Measurements from ENCODE around the gene SGMS1. TPM values are rescaled to one million over a fixed set of nuclear protein-coding genes. Genes with fewer than 3 reads are reported as not detected.

SGMS1 gene
- total RNA-seq, 2 experiments from 2014 or later: 17.1 to 19.3 TPM

- Mint-ChIP-seq H3K4me3 (no peak overlapping the region), H3K9me3 (no peaks in the 10 kb centered on the region), H3K4me1 (peaks cover 8% of the 10 kb centered on the region), H3K27ac (no peak overlapping the region), H3K27me3 (no peaks in the 10 kb centered on the region), H3K36me3 (ENCODE audit: low read depth) (peaks cover 9% of the 10 kb centered on the region)
- ChIA-PET CTCF (interaction anchor here (1.7 kb wide), 1 partner anchor 10 kb away, joined by 5 read pairs; no protein-coding TSS in a partner anchor), POLR2A (no interaction called here)
- DNase-seq: no peak
These were observed 100.8 kb downstream of the SGMS1 start for GRCh38 chr10:50522908-50523307.

DNA sequence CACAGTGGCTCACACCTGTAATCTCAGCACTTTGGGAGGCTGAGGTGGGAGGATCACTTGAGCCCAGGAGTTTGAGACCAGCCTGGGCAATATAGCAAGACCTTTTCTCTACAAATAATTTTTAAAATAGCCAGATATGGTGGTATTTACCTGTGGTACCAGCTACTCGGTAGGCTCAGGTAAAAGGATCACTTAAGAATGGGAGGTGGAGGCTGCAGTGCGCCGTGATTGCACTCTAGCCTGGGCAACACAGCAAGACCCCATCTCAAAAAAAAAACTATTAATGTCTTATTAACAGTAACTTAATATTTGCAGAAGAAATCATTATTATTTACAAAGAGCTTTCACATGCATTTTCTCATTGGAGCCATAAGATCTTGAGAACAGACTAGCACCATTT, 103.6 kb downstream of the SGMS1 start:
- no peak for DNase-seq
- H3K27me3 Mint-ChIP-seq: no peaks in the 10 kb centered on the region
- H3K36me3 Mint-ChIP-seq (ENCODE audit: low read depth): peaks cover 7% of the 10 kb centered on the region
- H3K9me3 Mint-ChIP-seq: no peaks in the 10 kb centered on the region
- ChIA-PET CTCF (no interaction called here), POLR2A (no interaction called here)
- H3K4me1 Mint-ChIP-seq: peaks cover 5% of the 10 kb centered on the region
- no peak overlapping the region for H3K4me3 Mint-ChIP-seq
- no peak overlapping the region for H3K27ac Mint-ChIP-seq

DNA sequence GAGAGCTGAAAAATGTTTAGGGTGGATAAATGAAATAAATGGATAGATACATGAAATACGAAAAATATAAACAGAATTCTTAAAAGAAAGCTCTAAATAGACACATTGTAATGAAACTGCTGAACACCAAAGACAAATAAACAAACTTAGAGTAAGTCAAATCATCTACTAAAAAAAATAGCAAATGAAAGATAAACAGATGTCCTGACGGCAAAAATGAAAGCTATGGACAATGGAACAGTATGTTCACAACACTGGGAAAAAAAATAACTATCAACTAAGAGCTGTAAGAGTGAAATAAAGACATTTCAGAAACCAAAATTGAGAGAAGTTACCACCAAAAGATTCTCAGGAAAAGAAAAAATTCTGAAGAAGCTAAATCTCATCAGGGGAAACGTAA, 106.1 kb downstream of the SGMS1 start:
- Mint-ChIP-seq H3K4me3 (no peak overlapping the region), H3K9me3 (no peaks in the 10 kb centered on the region), H3K27me3 (no peaks in the 10 kb centered on the region), H3K4me1 (peaks cover 12% of the 10 kb centered on the region), H3K36me3 (ENCODE audit: low read depth) (peaks cover 7% of the 10 kb centered on the region), H3K27ac (no peak overlapping the region)
- CTCF ChIA-PET: interaction anchor here (0.7 kb wide), 1 partner anchor 14 kb away, joined by 3 read pairs; no protein-coding TSS in a partner anchor
- no peak for DNase-seq
- POLR2A ChIA-PET: no interaction called here

GRCh38 chr10:50516171-50516570, 107.6 kb downstream of the SGMS1 start:
- Mint-ChIP-seq H3K27me3 (no peaks in the 10 kb centered on the region), H3K9me3 (no peaks in the 10 kb centered on the region), H3K4me1 (peaks cover 27% of the 10 kb centered on the region), H3K4me3 (no peak overlapping the region), H3K27ac (no peak overlapping the region), H3K36me3 (ENCODE audit: low read depth) (peaks cover 7% of the 10 kb centered on the region)
- CTCF ChIA-PET: interaction anchor here (0.5 to 1.0 kb wide), 2 partner anchors 12 to 244 kb away, joined by 3 read pairs; no protein-coding TSS in a partner anchor
- no peak for DNase-seq
- POLR2A ChIA-PET: no interaction called here

GRCh38 chr10:50515420-50515819, 108.3 kb downstream of the SGMS1 start:
- POLR2A ChIA-PET: no interaction called here

GRCh38 chr10:50514995-50515394, 108.8 kb downstream of the SGMS1 start:
- Mint-ChIP-seq H3K27me3 (no peaks in the 10 kb centered on the region), H3K4me1 (peaks cover 36% of the 10 kb centered on the region), H3K36me3 (ENCODE audit: low read depth) (peaks cover 7% of the 10 kb centered on the region), H3K4me3 (no peak overlapping the region), H3K9me3 (no peaks in the 10 kb centered on the region), H3K27ac (no peak overlapping the region)
- POLR2A ChIA-PET: no interaction called here
- no peak for DNase-seq
- CTCF ChIA-PET: interaction anchor here (1.0 kb wide), 1 partner anchor 10 kb away, joined by 3 read pairs; no protein-coding TSS in a partner anchor

More at GRCh38 chr10:50515420-50515819, 108.3 kb downstream of the SGMS1 start:
- no peak for DNase-seq
- Mint-ChIP-seq H3K36me3 (ENCODE audit: low read depth) (peaks cover 7% of the 10 kb centered on the region), H3K27me3 (no peaks in the 10 kb centered on the region), H3K4me1 (peaks cover 34% of the 10 kb centered on the region), H3K9me3 (no peaks in the 10 kb centered on the region), H3K4me3 (no peak overlapping the region), H3K27ac (no peak overlapping the region)
- CTCF ChIA-PET: interaction anchor here (1.0 kb wide), 1 partner anchor 11 kb away, joined by 3 read pairs; no protein-coding TSS in a partner anchor

DNA sequence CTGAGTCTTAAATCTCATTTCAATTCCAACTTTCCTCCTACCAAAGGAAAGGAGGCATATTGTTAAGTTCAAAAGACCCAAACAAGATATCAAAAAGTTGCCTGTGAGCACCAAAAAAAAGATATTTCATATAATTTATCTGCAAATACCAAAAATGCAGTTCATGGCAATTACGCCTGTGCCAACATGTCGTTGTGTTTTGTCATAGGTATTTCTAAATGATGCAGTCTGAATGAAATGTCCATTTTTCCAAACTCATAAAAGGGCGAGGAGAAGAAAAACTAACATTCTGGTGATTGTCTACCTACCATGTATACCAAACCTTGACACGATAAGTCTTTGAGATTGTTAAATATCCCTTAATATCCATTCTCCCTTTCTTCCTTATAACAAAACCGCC, 109.8 kb downstream of the SGMS1 start:
- H3K27me3 Mint-ChIP-seq: no peaks in the 10 kb centered on the region
- CTCF ChIA-PET: interaction anchor here (1.0 to 1.8 kb wide), 4 partner anchors 10 to 24 kb away, joined by 5 to 7 read pairs (median 6); no protein-coding TSS in a partner anchor
- H3K9me3 Mint-ChIP-seq: no peaks in the 10 kb centered on the region
- DNase-seq: no peak
- POLR2A ChIA-PET: no interaction called here
- H3K4me1 Mint-ChIP-seq: peaks cover 44% of the 10 kb centered on the region
- H3K36me3 Mint-ChIP-seq (ENCODE audit: low read depth): peaks cover 11% of the 10 kb centered on the region
- H3K27ac Mint-ChIP-seq: no peak overlapping the region
- no peak overlapping the region for H3K4me3 Mint-ChIP-seq

GRCh38 chr10:50512743-50513416, 110.9 kb downstream of the SGMS1 start:
- Mint-ChIP-seq H3K4me3 (peak overlapping the region; percentile 23), H3K27me3 (no peaks in the 10 kb centered on the region), H3K4me1 (peaks cover 53% of the 10 kb centered on the region)

DNA sequence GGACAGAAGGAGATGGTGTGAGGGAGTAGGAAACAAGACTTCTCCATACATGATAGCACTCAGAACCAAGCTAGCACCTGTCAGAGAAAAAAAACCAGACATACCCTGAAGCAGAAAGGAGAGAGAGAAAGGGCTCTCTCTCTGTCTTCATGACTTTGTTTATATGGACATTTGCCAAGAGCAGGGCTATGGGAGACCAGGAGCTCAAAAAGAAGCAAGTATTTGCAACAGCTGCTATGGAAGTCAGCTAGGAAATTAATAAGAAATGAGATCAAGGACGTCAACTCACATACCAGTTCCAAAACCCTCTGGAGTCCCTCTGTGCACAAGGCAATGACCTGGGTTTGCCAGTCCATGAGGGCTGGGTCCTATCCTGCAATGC, 111.6 kb downstream of the SGMS1 start:
- Mint-ChIP-seq H3K4me1 (peaks cover 57% of the 10 kb centered on the region), H3K4me3 (no peak overlapping the region), H3K9me3 (no peaks in the 10 kb centered on the region), H3K27ac (peak overlapping the region; percentile 27), H3K27me3 (no peaks in the 10 kb centered on the region), H3K36me3 (ENCODE audit: low read depth) (peaks cover 8% of the 10 kb centered on the region)
- ChIA-PET CTCF (interaction anchor here (0.5 to 1.8 kb wide), 7 partner anchors 10 to 110 kb away, joined by 3 to 7 read pairs (median 5); no protein-coding TSS in a partner anchor), POLR2A (no interaction called here)
- DNase-seq: no peak

More at GRCh38 chr10:50512743-50513416, 110.9 kb downstream of the SGMS1 start:
- peaks cover 11% of the 10 kb centered on the region for H3K36me3 Mint-ChIP-seq (ENCODE audit: low read depth)
- ChIA-PET CTCF (interaction anchor here (0.5 to 1.8 kb wide), 13 partner anchors 9 to 109 kb away, joined by 3 to 7 read pairs (median 4); no protein-coding TSS in a partner anchor), POLR2A (no interaction called here)
- DNase-seq: peak; percentile 54
- H3K27ac Mint-ChIP-seq: peak overlapping the region; percentile 81
- H3K9me3 Mint-ChIP-seq: no peaks in the 10 kb centered on the region

GRCh38 chr10:50511492-50512213, 112.1 kb downstream of the SGMS1 start:
- H3K4me1 Mint-ChIP-seq: peaks cover 57% of the 10 kb centered on the region
- H3K9me3 Mint-ChIP-seq: no peaks in the 10 kb centered on the region
- DNase-seq: no peak
- H3K27ac Mint-ChIP-seq: peak overlapping the region; percentile 4
- ChIA-PET CTCF (interaction anchor here (1.1 to 1.8 kb wide), 4 partner anchors 10 to 111 kb away, joined by 3 to 5 read pairs (median 4); no protein-coding TSS in a partner anchor), POLR2A (no interaction called here)
- H3K27me3 Mint-ChIP-seq: no peaks in the 10 kb centered on the region
- no peak overlapping the region for H3K4me3 Mint-ChIP-seq
- peaks cover 8% of the 10 kb centered on the region for H3K36me3 Mint-ChIP-seq (ENCODE audit: low read depth)

DNA sequence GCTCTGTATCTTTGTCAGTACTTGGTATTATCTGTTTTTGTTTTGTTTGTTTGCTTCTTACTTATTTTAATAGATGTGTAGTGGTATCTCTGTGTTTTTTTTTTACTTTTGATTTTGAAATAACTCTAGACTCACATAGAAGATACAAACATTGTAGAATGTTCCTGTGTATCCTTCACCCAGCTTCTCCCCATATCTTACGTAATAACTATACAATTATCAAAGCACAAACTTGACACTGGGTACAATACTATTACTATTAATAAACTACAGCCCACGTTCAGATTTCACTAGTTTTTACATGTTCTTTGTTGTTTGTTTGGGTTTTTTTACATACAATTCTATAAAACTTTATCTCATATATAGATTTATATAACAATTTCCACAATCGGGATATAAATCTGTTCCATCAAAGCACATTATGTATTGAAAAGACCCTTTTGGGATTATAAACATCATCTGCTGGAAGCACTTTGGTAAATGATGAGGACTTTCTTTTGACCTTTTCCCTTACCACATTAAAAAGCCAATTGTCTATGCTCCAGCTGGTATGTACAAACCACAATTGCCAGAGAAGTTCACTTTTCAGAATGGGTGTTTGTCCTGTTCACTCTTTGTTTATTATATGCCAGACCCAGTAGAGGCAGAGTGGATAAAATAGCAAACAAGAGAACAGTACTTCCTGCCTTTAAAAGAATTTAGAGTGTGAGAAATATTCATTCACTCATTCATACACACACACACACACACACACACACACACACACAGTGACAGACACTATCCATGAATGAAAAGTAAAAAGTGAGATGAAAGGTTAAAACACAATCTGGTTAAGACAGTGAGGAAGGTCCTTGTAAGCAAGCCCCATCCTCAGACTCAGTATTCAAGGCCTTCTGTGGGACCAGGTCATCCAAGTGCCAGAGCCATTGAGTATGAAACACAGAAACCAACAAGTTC, 113.0 kb downstream of the SGMS1 start:
- H3K9me3 Mint-ChIP-seq: no peaks in the 10 kb centered on the region
- ChIA-PET CTCF (interaction anchor here (1.3 kb wide), 1 partner anchor 34 kb away, joined by 4 read pairs; no protein-coding TSS in a partner anchor), POLR2A (no interaction called here)
- peaks cover 59% of the 10 kb centered on the region for H3K4me1 Mint-ChIP-seq
- H3K4me3 Mint-ChIP-seq: no peak overlapping the region
- peaks cover 8% of the 10 kb centered on the region for H3K36me3 Mint-ChIP-seq (ENCODE audit: low read depth)
- H3K27ac Mint-ChIP-seq: no peak overlapping the region
- no peak for DNase-seq
- no peaks in the 10 kb centered on the region for H3K27me3 Mint-ChIP-seq

GRCh38 chr10:50508315-50509051, 115.3 kb downstream of the SGMS1 start:
- DNase-seq: peak; percentile 35
- POLR2A ChIA-PET: no interaction called here

More at GRCh38 chr10:50508315-50509051, 115.3 kb downstream of the SGMS1 start:
- Mint-ChIP-seq H3K27ac (no peak overlapping the region), H3K9me3 (no peaks in the 10 kb centered on the region), H3K27me3 (no peaks in the 10 kb centered on the region), H3K4me3 (no peak overlapping the region), H3K36me3 (ENCODE audit: low read depth) (peaks cover 4% of the 10 kb centered on the region), H3K4me1 (peaks cover 58% of the 10 kb centered on the region)
- CTCF ChIA-PET: interaction anchor here (0.6 to 1.3 kb wide), 6 partner anchors 12 to 128 kb away, joined by 3 to 4 read pairs (median 3); no protein-coding TSS in a partner anchor
